ENCODE measurements around the gene LRP1B.

LRP1B gene

DNA sequence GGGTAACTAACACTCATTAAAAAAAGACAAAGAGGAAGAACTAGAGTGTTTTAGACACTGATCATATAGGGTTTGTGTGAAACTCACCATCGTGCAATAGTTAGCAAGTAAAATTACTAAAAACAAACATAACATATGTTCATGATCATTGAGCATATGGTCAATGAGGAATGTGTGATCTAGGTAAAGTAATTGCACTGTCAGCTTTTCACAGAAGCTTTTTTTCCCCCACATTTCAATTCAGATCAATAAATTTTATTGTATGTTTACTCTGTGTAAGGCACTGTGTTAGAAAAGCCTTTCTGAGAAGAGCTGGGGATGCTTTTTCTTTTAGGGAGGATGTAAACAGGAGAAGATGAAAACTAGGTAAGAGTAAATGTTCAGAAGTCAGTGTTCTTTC is 348.2 kb downstream of the LRP1B start:
- DNase-seq (ENCODE audit: low read depth in 2 of 3, low spot score in 1 of 3), result no peak

DNA sequence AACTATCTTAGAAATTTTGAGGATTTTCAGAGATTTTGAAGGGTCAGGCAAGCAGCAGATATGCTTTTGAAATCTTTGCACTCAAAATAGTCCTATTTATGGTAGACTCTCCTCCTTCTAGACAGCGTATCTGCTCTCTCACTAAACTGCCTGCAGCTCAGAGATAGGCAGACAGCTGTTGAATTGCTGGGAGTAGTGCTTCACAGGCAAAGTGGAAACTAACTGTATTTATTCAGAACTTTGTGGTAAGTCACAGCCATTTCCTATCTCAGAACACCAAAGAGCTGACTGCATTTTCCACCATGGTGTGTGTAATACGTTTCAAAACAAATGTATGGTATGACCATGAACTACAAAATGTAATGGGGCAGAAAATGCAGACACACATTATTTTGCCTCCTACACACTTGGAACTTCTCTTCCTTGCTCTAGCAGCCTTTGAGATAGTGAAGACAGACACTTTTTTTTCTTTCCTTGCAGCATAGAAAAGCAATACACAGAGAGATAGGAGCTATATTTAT is 352.4 kb downstream of the LRP1B start:
- DNase-seq (ENCODE audit: low read depth in 2 of 3, low spot score in 1 of 3), result no peak

DNA sequence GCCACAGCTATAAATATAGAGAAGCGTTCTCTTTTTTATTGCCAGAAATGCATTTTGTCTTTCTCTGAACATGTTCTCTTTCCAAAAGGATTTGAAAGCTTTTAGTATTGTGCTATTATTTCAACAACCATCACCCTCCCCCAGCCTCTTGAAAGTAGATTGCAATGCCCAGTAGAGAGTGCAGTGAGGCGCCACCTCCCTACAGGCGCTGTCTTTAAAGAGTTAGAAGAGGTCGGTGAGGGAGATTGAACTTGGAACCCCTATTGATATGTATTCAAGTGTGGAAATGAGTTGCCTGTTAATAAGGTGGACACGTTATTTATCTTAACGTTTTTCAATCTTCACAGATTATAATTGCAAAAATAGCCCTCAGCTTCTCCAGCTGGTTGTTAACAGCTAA is 360.3 kb downstream of the LRP1B start:
- DNase-seq (ENCODE audit: low read depth in 2 of 3, low spot score in 1 of 3), result no peak

DNA sequence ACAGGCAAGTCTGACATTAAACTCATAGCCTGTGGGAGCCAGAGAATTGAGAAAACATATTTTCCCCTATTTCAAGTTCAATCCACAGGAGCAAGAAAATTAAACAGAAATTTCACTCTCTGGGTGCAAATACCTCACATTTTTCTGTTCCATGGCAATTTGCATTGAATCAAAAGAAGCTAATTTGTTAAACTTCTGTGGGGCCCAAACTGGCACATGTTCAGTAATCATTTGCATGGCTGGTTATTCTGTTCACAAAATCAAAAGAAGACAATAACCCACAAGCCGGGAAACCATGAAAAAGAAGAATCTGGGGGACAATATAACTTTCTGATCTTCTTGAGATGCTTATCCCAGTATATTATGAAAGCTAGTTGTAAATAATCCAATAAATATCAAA is 363.1 kb downstream of the LRP1B start:
- no peak for DNase-seq (ENCODE audit: low read depth in 2 of 3, low spot score in 1 of 3)

DNA sequence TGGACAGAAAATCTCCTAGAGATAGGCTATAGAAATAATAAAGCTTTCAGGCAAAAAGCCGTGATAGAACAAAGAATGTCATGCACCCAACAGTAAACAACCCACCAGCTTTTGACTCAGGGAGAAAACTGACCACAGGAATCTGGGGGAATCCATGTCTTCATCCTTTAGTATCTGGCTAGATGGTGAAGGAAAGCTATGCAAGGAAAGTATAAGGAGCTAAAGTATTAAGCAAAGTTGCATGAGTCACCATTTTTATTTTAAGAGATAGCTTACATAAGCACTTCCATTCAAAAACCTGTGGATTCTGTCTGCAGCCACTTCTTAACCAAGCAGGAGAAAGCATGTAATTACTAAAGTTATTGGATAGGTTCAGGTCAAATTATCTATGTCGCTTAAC is 363.8 kb downstream of the LRP1B start:
- no peak for DNase-seq (ENCODE audit: low read depth in 2 of 3, low spot score in 1 of 3)

DNA sequence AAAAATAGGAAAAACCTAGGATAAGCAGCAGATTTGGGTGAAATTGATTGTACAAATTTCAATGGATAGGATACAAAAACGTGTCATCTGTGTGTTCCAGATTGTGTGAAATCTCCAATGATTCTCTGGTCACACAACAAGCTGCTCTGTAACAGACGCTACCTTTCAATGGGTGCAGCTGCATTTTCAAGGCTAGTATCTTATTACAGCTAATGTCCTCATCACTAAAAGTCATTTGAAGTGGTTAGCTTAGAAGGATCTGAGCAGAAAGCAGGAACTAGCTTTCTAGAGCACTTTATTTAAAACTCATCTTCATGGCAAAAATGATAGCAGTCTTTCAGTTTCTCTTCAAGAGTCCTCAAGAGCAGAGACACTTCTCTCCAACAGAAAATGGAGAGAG is 364.6 kb downstream of the LRP1B start:
- no peak for DNase-seq (ENCODE audit: low read depth in 2 of 3, low spot score in 1 of 3)

DNA sequence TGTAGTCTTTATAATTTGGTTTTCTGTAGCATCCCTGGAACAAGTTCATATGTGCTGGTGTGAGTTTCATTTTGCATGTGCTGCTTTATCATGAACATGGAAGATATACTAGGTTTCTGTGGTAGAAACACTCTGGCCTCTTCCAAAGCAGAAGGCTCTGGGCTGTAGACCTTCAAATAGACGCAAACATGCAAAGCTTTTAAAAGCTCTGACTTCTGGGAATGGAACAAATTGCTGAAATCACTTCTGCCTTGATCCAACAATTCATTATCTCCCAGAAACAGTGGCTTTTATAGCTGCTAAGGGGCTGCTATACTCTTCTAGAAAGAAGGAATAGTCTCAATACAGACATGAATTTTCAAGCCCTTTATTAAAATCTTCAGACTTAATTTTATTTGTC is 382.2 kb downstream of the LRP1B start:
- DNase-seq (ENCODE audit: low read depth in 2 of 3, low spot score in 1 of 3), result no peak

DNA sequence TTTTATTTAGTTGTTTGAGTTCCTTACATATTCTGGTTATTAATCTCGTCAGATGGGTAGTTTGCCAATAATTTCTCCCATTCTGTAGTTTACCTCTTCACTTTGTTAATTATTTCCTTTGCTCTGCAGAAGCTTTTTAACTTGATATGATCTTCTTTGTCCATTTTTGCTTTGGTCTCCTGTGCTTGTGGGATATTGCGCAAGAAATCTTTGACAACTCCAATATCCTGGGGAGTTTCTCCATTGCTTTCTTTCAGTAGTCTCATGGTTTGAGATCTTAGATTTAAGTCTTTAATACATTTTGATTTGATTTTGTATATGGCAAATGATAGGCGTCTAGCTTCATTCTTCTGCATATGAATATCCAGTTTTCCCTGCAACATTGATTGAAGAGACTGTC is 389.2 kb downstream of the LRP1B start:
- DNase-seq (ENCODE audit: low read depth in 2 of 3, low spot score in 1 of 3), result no peak

DNA sequence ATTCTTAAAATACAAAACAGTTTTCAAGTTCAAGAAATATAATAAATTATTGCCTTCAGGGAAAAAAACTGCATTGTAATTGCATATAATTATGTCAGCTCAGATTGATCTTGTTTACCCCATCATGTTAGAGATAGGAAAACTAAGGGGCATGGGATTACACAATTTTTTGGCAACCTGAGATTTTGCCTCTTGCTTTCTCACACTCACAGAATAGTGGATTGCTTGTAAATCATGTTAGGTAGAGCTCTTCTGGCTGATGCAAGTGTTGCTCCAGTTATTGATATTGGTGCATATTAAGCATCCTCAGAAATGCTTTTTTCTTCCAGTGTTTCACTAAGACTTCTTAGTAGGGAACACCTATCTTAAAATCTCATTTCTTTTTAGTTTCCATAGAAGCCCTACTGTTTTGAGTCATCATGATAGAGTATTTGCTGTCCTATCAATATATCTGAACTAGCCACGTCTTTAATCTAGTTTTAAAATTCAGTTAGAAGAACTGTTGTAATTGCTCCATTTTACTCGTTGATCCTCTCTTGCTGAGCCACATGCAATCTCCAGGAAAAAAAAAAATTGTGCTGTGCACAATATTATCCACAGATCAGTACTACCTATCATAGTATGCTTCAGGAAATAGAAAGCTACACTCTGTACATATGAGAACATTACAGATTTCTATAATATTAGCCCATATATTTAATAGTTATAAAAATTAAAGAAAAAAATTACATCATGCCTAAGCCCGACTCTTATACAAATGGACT is 393.1 kb downstream of the LRP1B start:
- no peak for DNase-seq (ENCODE audit: low read depth in 2 of 3, low spot score in 1 of 3)

DNA sequence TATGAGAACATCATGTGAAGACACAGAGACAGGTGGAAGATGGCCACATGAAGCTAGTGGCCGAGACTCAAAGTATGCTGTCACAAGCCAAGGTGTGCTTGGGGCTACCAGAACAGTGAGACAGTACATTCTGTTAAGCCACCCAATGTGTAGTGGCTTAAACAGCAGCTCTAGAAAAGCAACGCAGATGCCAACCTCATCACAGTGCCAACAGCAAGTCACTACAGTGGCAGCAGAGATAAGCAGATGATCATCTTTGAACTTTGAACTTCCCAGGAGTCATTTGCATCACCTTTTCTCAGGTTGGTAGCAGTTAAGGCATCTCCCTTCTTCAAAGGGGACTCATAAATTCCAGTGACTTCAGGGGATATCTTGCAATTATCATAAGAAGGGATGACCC is 394.4 kb downstream of the LRP1B start:
- DNase-seq (ENCODE audit: low read depth in 2 of 3, low spot score in 1 of 3), result no peak

DNA sequence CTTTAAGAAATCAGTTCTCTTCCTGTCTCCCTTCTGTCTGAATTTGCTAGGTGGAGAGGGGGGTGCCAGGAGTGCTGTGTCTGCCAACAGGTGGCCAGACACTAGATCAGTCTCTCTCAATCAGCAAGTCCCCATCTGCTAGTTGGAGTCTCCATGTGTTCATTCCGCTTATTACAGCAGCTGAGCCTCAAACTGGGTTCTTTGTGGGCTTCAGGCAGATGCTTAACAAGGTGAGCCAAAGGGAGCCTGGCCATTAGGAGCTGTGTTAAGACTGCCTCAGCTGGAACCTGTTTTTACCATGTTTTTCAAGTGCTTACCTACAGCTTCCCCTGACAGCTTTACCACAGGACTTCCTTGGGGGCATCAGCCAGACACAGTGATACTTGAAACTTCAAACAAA is 401.9 kb downstream of the LRP1B start:
- DNase-seq (ENCODE audit: low read depth in 2 of 3, low spot score in 1 of 3), result no peak

DNA sequence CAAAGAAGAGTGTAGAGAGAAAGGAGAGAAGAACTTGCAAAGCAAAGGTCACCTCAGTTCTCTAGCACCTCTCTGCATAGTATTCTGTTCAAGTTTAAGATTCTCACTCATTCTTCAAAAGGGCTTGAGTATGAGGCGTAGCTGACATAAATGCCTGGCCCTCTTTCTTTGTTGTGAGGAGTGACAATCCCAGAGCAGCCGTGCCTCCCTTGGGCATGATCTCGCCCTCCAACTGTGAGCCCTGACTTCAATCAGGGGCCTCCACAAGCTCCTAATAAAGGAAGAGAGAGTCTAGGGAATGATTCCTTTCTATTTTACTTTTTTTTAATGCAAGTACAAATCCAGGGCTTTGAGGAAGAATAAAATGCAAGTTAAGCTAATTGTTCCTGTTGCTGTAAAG is 402.7 kb downstream of the LRP1B start:
- no peak for DNase-seq (ENCODE audit: low read depth in 2 of 3, low spot score in 1 of 3)

DNA sequence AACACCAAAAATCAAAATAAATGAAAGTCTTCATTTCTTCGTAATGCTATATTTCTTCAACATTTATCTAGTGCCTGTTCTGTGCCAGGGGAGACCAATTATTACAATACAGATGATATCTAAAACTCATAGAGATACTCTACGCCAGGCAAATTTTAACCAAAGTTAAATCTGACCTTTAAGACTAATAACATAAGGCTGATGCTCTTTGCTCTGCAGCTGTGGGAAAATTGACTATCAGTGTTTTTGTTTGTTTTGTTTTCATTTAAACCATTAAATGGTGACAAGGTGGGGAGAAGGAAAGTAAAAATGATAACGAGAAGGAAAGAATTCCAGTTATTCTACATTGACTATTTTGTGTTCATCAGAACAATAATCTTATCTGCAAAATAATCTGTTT is 406.4 kb downstream of the LRP1B start:
- no peak for DNase-seq (ENCODE audit: low read depth in 2 of 3, low spot score in 1 of 3)

DNA sequence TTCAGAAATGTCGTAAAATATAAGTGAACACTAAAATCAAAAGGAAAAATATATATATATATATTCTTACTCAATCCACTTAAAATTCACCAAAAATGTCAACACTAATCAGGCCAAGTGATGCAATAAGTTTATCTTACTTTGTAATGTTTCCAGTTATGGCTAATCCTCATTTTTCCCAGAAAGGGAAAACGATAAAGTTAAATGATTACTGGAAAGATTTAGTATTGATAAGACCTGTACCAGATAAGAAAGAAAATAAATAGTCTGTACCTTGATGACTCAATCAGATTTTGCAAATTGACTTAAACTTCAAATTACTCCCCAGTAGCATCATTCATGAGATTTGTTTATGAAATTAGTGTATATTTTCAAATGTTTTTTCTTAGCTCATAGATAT is 407.0 kb downstream of the LRP1B start:
- no peak for DNase-seq (ENCODE audit: low read depth in 2 of 3, low spot score in 1 of 3)

DNA sequence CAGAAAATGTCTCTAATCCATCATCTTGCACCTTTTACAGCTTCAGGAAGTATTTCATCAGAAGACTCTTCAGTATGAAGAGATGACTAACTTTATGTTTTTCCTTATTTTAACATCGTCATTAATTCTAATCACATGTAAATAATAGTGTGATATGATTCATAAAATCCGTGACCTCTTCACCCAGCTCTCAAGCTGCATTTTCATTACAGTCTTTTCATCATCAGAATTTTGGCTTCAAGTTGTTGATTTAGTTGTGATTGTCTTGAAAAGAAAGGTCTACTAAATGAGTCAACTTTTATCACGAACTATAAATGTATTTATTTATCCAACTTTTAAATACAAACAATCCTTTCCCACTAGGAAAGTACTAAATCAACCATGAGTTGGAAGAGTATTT is 410.3 kb downstream of the LRP1B start:
- DNase-seq (ENCODE audit: low read depth in 2 of 3, low spot score in 1 of 3), result no peak

DNA sequence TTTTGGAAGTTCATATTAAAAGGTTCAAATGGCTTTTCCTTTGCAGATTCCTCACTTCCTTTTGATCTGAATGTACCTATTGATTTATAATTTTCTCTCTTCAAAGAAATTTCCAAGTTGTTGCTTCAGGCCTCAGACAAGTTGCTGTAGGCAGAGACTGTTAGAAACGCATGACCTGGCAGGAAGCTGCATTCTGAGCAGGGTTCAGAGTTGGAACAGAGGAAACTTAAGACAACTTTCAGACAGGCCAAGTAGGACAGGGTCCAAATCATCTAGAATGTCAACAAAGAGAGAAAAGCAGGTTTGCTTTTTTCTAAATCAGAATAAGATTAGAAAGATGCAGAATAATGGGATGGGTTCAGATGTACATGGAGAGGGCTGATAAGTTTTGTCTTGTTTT is 416.3 kb downstream of the LRP1B start:
- no peak for DNase-seq (ENCODE audit: low read depth in 2 of 3, low spot score in 1 of 3)

DNA sequence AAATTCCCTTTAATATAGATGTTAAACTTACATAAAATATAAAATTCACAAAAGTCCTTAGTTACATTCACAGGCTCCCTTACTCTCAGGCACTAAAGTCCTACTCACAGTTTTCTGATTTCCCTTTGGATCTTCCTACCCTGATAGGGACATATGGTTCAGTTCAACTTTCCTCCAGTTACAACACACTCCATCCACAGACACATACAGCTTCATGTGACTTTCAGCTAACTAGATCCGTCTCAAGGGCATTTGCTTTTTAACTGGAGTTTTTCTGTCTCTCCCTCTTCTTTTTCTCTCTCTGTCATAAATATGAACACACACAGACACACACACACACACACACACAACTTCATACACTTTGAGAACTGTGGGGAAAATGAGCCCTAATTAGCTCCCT is 419.2 kb downstream of the LRP1B start:
- no peak for DNase-seq (ENCODE audit: low read depth in 2 of 3, low spot score in 1 of 3)

DNA sequence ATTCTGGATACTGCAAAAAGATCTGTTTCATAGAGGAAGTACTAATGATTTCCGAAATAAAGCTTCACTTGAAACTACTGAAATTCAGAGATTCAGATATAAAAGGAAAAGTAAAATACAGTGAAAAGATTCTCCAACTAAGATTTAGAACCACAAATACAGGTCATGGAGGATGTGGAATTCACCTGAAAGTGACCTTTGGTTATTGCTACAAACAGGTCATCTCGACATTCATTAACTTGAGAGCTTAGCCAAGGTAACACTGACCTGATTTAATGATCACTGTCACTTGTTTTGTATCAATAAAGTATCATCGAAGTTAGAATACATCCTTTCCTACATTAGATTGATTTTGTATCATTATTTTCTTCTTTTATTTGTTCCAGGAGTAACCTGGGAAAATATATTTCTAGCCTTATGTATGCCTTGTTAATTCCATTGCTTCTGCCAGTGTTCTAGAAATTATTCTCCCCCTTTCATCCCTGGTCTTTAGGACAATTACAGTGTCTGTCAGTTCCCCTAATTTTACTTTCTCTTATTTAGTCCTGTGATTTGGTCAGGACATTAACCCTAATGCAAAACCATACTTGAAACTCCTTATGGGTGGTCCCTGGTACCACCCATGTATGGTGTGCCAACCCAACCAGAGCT is 420.1 kb downstream of the LRP1B start:
- no peak for DNase-seq (ENCODE audit: low read depth in 2 of 3, low spot score in 1 of 3)

DNA sequence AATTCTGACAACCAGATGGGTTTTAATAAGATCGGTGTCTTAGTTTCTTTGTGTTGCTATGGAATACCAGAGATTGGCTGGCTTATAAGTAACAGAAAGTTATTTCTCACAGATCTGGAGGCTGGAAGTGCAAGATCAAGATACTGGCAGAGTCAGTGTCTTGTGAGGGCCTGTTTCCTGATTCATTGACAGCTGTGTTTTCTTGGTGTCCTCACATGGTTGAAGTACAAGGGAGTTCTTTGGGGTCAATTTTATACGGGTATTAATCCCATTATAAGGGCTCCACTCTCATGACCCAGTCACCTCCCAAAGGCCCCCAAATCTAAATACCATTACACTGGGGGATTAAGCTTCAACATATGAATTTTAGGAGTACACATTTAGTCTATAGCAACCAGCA is 421.1 kb downstream of the LRP1B start:
- DNase-seq (ENCODE audit: low read depth in 2 of 3, low spot score in 1 of 3), result no peak

DNA sequence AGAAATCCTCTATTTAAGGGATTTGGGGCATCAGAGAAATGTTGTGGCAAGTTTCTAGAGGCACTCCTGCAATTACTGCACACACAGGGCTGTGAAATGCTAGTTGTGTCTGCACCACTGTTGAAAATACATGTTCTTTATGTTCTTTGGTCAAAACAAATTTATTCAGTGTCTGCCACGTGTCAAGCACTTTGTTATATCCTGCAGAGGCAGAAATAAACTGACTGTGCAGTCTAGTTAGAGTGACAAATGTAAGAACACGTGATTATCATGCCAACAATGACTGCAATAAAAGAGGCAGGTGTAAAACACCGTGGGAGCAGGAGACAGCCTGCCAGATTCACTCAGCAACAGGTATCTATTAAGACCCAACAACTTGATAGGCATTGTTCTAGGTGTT is 423.3 kb downstream of the LRP1B start:
- no peak for DNase-seq (ENCODE audit: low read depth in 2 of 3, low spot score in 1 of 3)

DNA sequence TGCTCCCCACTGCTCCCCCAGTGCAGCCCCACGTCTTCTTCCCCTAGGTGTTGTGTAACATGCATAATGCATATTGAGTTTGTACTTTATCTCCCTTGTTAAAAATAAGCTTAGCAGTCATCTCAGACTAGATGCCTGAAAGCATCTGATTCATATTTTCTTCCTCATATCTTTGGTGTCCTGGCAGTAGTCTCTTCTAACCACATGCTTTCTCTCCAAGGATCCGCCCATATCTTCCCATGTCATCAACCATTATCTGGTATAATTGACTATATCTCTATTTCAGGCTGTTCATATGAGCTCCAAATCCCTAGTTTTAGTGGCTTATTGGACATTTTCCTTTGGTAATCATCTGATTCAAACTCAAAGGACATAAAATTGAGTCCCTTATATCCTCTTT is 426.3 kb downstream of the LRP1B start:
- no peak for DNase-seq (ENCODE audit: low read depth in 2 of 3, low spot score in 1 of 3)

DNA sequence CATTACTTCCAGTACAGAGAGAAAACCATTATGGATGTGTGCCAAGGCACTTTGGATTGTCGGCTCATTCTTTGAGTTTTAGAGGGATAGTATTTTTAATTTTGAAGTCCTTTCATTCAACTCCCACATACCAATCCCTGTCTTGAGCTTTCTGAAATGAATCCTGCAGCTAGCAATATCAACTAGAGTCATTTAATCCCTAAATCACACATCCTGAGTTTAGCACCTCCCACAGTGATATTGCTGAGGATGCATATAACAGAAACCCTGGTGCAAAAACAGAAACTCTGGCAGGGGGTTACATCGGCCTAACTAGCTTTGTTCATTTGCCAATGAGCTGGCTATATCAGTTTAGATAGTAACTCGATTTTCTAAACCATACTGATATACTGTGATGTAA is 427.3 kb downstream of the LRP1B start:
- no peak for DNase-seq (ENCODE audit: low read depth in 2 of 3, low spot score in 1 of 3)

DNA sequence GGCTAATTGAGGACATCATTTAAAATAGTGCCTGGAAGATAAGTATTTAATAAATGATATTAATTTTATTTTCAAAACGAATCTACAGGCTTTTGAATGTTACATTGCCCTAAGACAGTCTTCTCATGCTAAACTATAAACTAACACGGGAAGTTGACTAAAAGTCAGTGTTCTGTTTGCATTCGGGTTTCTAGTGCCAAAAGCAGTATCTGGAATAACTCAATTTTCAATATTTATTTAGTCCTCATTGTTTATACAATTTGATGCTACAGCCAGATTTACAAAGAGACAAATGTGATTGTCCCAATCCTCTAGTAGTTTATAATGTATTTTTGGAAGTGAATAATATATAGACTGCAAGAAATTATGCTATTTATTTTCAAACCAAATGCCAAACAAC is 429.2 kb downstream of the LRP1B start:
- no peak for DNase-seq (ENCODE audit: low read depth in 2 of 3, low spot score in 1 of 3)

All from stimulated activated CD4-positive, alpha-beta T cell treated with anti-CD3 and anti-CD28 coated beads, Interleukin-12 subunit alpha, Interleukin-12 subunit beta, amount 100 ng/mL, for 48 hours (primary cell).